GM20431 (cell line): ENCODE results near the gene FAM83G.

Experiments used
- in situ Hi-C: fragments of 300-500 bp; cut with MseI, MboI; formaldehyde crosslinking; loops from one replicate; pipeline ENCODE4 v1.15.0; 2020; ENCODE audit warnings: low sequenced_read_pairs; ENCODE audit not compliant: unreplicated experiment

Gene FAM83G

GRCh38 chr17:18971801-18972200 lies 32.8 kb downstream of the FAM83G start:
- in situ Hi-C loops: no loop called here

- in situ Hi-C loops: no loop called here
Observed at GRCh38 chr17:18970582-18971480, 33.7 kb downstream of the FAM83G start.

- in situ Hi-C loops: no loop called here
Observed at GRCh38 chr17:18968945-18969887, 35.3 kb downstream of the FAM83G start.

GRCh38 chr17:18968345-18968744 lies 36.2 kb downstream of the FAM83G start:
- in situ Hi-C loops: no loop called here

- in situ Hi-C loops: no loop called here
Observed at GRCh38 chr17:18967916-18968315, 36.6 kb downstream of the FAM83G start.

- in situ Hi-C loops: no loop called here
Observed at GRCh38 chr17:18966831-18967624, 37.5 kb downstream of the FAM83G start.

GRCh38 chr17:18965530-18966236 lies 38.9 kb downstream of the FAM83G start:
- in situ Hi-C loops: no loop called here

- in situ Hi-C loops: no loop called here
Observed at GRCh38 chr17:18964550-18964949, 40.0 kb downstream of the FAM83G start.

- in situ Hi-C loops: no loop called here
Observed at GRCh38 chr17:18964018-18964351, 40.6 kb downstream of the FAM83G start.

- in situ Hi-C loops: no loop called here
Observed at GRCh38 chr17:18963126-18964017, 41.2 kb downstream of the FAM83G start.

GRCh38 chr17:18962494-18962815 lies 42.1 kb downstream of the FAM83G start:
- in situ Hi-C loops: no loop called here

GRCh38 chr17:18961634-18962493 lies 42.7 kb downstream of the FAM83G start:
- in situ Hi-C loops: no loop called here

GRCh38 chr17:18960803-18961511 lies 43.6 kb downstream of the FAM83G start:
- in situ Hi-C loops: no loop called here

GRCh38 chr17:18960241-18960665 lies 44.3 kb downstream of the FAM83G start:
- in situ Hi-C loops: no loop called here

GRCh38 chr17:18959845-18960240 lies 44.7 kb downstream of the FAM83G start:
- in situ Hi-C loops: no loop called here

GRCh38 chr17:18959071-18959844 lies 45.3 kb downstream of the FAM83G start:
- in situ Hi-C loops: no loop called here

GRCh38 chr17:18958611-18959010 lies 46.0 kb downstream of the FAM83G start:
- in situ Hi-C loops: no loop called here
